ENCODE measurements around the gene EXOC6B. TPM values are rescaled to one million over a fixed set of nuclear protein-coding genes. Genes with fewer than 3 reads are reported as not detected.

The EXOC6B gene
- total and polyA plus RNA-seq, 11 donors, result 18.4 to 192 (median 143) TPM

DNA sequence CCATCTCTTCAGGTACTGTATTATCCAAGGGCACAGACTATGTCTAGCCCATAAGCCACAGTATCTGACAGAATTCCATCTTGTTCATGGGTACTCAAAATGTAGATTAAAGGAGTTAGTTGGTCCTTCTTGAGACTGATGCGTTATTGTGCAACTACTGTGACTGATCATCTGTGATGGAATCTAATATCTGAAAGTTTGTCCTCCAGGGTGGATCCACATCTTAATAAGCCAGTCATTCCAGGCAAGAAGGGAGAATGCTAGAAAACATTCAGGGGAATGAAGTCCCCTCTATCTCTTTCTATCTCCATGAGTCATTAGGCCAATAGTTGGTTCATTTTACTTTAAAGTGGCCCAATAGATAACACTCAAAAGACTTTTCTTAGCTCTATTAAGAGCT, 252.6 kb downstream of the EXOC6B start:
- TF ChIP-seq, protein P1, sequence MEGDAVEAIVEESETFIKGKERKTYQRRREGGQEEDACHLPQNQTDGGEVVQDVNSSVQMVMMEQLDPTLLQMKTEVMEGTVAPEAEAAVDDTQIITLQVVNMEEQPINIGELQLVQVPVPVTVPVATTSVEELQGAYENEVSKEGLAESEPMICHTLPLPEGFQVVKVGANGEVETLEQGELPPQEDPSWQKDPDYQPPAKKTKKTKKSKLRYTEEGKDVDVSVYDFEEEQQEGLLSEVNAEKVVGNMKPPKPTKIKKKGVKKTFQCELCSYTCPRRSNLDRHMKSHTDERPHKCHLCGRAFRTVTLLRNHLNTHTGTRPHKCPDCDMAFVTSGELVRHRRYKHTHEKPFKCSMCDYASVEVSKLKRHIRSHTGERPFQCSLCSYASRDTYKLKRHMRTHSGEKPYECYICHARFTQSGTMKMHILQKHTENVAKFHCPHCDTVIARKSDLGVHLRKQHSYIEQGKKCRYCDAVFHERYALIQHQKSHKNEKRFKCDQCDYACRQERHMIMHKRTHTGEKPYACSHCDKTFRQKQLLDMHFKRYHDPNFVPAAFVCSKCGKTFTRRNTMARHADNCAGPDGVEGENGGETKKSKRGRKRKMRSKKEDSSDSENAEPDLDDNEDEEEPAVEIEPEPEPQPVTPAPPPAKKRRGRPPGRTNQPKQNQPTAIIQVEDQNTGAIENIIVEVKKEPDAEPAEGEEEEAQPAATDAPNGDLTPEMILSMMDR (IDR thresholded peaks at IDR 0.05), result no peak
- no peak for TF ChIP-seq POLR2A (IDR thresholded peaks at IDR 0.05)
- Histone ChIP-seq H3K4me1 (peaks cover 0 to 19% (median 5%) of the 10 kb centered on the region in 12 donors), H3K27ac (no peak overlapping the region), H3K27me3 (no peaks in the 10 kb centered on the region), H3K9me3 (no peaks in the 10 kb centered on the region), H3K4me3 (no peak overlapping the region), H3K36me3 (peaks cover 0 to 9% (median 0%) of the 10 kb centered on the region in 9 donors)
- 96 to 100% (median 98%) methylated on average over 1 of the region's 1 CpG for WGBS, 4 donors
- ATAC-seq (no peak), DNase-seq (no peak)
- intact Hi-C loops (cut with DNase I), result loop anchor here in 5 of 10 donors (10.0 kb wide), 3 partner anchors 408 to 648 kb away; no protein-coding TSS in a partner anchor

DNA sequence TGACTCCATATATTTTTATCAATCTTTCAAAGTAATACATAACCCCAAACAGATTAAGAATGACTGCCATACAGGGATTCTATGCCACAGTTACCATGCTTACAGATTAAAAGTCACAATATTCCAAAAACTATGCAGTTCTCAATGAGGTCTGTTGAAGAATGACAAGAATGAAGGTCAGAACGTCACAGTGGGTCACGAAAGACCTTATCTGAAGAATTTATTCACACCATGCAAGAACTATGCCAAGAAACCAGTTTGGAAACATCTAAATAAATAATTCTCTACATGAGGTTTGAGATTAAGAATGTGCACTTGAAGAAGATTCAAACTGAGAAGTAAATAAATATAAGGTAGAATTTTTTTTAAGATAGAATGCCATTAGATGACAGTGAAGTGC, 253.3 kb downstream of the EXOC6B start:
- intact Hi-C loops (cut with DNase I), result loop anchor here in 5 of 10 donors (10.0 kb wide), 3 partner anchors 408 to 648 kb away; no protein-coding TSS in a partner anchor
- Histone ChIP-seq H3K9me3 (no peaks in the 10 kb centered on the region), H3K4me3 (no peak overlapping the region), H3K27me3 (no peaks in the 10 kb centered on the region), H3K4me1 (peaks cover 0 to 18% (median 5%) of the 10 kb centered on the region in 12 donors), H3K27ac (no peak overlapping the region), H3K36me3 (peaks cover 0 to 9% (median 0%) of the 10 kb centered on the region in 9 donors)
- TF ChIP-seq POLR2A (IDR thresholded peaks at IDR 0.05), result no peak
- TF ChIP-seq, protein P1 (IDR thresholded peaks at IDR 0.05), result no peak
- WGBS, 4 donors, result 31 to 43% (median 39%) methylated on average over 2 of the region's 2 CpGs
- DNase-seq (no peak), ATAC-seq (no peak)

DNA sequence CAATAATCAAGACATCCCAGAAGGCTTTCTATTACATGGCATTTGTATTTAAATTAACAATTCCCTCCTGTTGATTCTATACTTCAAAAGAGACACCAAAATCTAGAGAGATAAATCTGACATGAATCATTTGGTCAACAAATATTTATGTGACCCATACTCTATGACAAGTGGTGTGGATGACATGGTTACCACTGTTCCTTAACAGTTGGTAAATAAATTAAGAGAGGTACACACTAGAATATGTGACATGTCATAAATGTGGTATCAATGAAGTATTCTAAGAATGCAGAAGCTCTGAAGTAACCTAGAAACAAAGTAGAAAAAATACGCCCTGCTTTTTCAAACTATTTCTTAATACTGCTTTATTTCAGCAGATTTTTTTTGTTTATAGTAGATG, 255.4 kb downstream of the EXOC6B start:
- no peak overlapping the region for H3K27ac ChIP-seq
- DNase-seq (no peak), ATAC-seq (no peak)
- no peaks in the 10 kb centered on the region for H3K9me3 ChIP-seq
- intact Hi-C loops (cut with DNase I), result loop anchor here in 5 of 10 donors (10.0 kb wide), 3 partner anchors 406 to 646 kb away; no protein-coding TSS in a partner anchor
- WGBS, 4 donors, result 88 to 96% (median 95%) methylated on average over 1 of the region's 1 CpG
- TF ChIP-seq, protein P1 (IDR thresholded peaks at IDR 0.05), result no peak
- no peak for TF ChIP-seq POLR2A (IDR thresholded peaks at IDR 0.05)
- H3K27me3 ChIP-seq, result no peaks in the 10 kb centered on the region
- peaks cover 0 to 8% (median 0%) of the 10 kb centered on the region in 12 donors for H3K4me1 ChIP-seq
- H3K4me3 ChIP-seq, result no peak overlapping the region
- H3K36me3 ChIP-seq, result peaks cover 0 to 9% (median 0%) of the 10 kb centered on the region in 9 donors

DNA sequence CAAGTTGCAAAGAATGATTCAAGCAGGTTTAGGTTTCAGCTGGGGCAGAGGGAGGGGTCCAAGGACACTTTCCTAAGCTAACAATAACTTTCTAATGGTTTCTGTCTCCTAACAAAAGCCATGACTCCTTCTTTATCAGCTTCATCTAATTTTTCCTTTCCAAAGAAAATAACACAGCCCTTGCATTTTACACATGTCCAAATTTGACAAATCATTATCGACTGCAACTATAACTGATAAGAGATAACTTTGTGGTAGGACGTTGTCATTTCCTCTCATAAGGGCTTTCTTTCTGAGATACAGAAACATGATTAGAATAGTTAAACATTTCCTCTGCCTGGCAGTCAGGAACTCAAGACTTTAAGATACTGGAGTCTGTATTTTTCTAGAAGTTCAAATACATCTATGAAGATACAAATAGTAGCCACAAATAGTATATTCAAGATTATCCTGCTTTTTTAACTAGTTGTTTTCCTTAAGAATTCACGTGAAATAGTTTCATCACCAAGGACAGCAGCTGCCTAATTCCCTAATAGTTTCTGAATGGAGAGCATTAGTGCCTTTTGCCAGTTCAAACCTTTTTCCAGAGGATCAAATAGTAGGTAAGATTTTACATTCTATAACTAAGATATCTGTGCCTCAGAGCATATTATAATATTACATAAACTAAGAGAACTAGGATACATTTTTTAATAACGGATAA, 263.2 kb downstream of the EXOC6B start:
- 28 to 30% (median 29%) methylated on average over 4 of the region's 4 CpGs for WGBS, 4 donors
- Histone ChIP-seq H3K27ac (peak overlapping the region in 4 of 12 donors; percentile 11 to 43 (median 40)), H3K27me3 (no peaks in the 10 kb centered on the region), H3K36me3 (peaks cover 0 to 15% (median 2%) of the 10 kb centered on the region in 9 donors), H3K4me1 (peaks cover 0 to 38% (median 22%) of the 10 kb centered on the region in 12 donors), H3K9me3 (no peaks in the 10 kb centered on the region), H3K4me3 (no peak overlapping the region)
- DNase-seq, result no peak
- no peak for TF ChIP-seq POLR2A (IDR thresholded peaks at IDR 0.05)
- TF ChIP-seq, protein P1 (IDR thresholded peaks at IDR 0.05), result no peak
- ATAC-seq, result peak in 3 of 4 donors; percentile 53 to 78 (median 55)
- intact Hi-C loops (cut with DNase I), result no loop called here

Data from heart left ventricle (tissue), 16 donors.